Suprapubic skin (tissue), 3 donors: ENCODE data around the gene KIRREL1.

Experiments
- CTCF ChIP-seq, 2 donors: fragments of 200-600 bp in 1 of 2; fragments of 450-650 bp in 1 of 2; sonication (generic) in 1 of 2; IDR thresholded peaks; one replicate each; pipeline ENCODE4 v1.5.1; 2016 to 2019; ENCODE audit warnings: antibody characterized with exemption in 2 of 2, mild to moderate bottlenecking in 1 of 2, moderate library complexity in 1 of 2
- POLR2AphosphoS5 ChIP-seq, 3 donors: sonication (generic); formaldehyde crosslinking; IDR thresholded peaks; one replicate each; pipeline ENCODE4 v1.6.1; 2017; ENCODE audit warnings: antibody characterized with exemption in 3 of 3

- no peak for TF ChIP-seq CTCF (IDR thresholded peaks at IDR 0.05)
- no peak for TF ChIP-seq POLR2AphosphoS5 (IDR thresholded peaks at IDR 0.05)
Measured at GRCh38 chr1:158048371-158049067, 55.1 kb downstream of the KIRREL1 start.
